Nephron (organoid): Measurements from ENCODE around the gene EXOC6.

Experiments
- H3K27ac Mint-ChIP-seq, 3 experiments: 2 replicates each; pipeline ENCODE4 v1.8.0; 2020; ENCODE audit warnings: mixed read lengths in 3 of 3, mild to moderate bottlenecking in 2 of 3, moderate library complexity in 1 of 3
- H3K27me3 Mint-ChIP-seq: 2 replicates; pipeline ENCODE4 v1.8.0; 2021; ENCODE audit warnings: low read depth, mild to moderate bottlenecking, moderate library complexity, mixed read lengths
- H3K36me3 Mint-ChIP-seq: 2 replicates; pipeline ENCODE4 v1.8.0; 2020; ENCODE audit warnings: low read depth, mixed read lengths
- H3K4me1 Mint-ChIP-seq: 2 replicates; pipeline ENCODE4 v1.8.0; 2020; ENCODE audit warnings: mixed read lengths
- H3K4me3 Mint-ChIP-seq, 3 experiments: 2 replicates each; pipeline ENCODE4 v1.8.0; 2020; ENCODE audit warnings: mild to moderate bottlenecking in 3 of 3, mixed read lengths in 3 of 3, moderate library complexity in 2 of 3
- H3K9me3 Mint-ChIP-seq: 2 replicates; pipeline ENCODE4 v1.8.0; 2020; ENCODE audit warnings: mixed read lengths
- TF ChIP-seq, protein P1 (sequence below), 3 experiments: fragments of 200-600 bp; sonication (generic); IDR thresholded peaks; one replicate each; pipeline ENCODE4 v1.5.0; 2021; ENCODE audit warnings: antibody characterized with exemption in 3 of 3; ENCODE audit not compliant: unreplicated experiment in 3 of 3

The EXOC6 gene

DNA sequence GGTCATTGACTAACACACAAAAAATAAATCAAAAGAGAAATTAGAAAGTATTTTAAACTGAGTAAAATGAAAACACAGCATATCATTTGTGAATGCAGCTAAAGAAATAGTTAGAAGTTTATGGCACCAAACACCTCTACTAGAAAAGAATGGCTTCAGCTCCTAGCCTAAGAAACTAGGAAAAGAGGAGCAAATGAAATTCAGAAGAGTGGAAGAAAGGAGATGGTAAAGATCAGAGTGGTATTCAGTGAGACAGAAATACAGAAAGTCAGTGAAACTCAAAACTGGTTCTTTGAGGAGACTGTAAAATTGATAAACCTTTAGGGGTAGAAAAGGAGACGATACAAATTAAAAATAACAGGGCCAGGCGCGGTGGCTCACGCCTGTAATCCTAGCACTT, 2.7 kb downstream of the EXOC6 start:
- TF ChIP-seq, protein P1, sequence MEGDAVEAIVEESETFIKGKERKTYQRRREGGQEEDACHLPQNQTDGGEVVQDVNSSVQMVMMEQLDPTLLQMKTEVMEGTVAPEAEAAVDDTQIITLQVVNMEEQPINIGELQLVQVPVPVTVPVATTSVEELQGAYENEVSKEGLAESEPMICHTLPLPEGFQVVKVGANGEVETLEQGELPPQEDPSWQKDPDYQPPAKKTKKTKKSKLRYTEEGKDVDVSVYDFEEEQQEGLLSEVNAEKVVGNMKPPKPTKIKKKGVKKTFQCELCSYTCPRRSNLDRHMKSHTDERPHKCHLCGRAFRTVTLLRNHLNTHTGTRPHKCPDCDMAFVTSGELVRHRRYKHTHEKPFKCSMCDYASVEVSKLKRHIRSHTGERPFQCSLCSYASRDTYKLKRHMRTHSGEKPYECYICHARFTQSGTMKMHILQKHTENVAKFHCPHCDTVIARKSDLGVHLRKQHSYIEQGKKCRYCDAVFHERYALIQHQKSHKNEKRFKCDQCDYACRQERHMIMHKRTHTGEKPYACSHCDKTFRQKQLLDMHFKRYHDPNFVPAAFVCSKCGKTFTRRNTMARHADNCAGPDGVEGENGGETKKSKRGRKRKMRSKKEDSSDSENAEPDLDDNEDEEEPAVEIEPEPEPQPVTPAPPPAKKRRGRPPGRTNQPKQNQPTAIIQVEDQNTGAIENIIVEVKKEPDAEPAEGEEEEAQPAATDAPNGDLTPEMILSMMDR (IDR thresholded peaks at IDR 0.05; ENCODE audit: unreplicated experiment in 3 of 3): no peak
- Mint-ChIP-seq H3K4me3 (no peak overlapping the region), H3K36me3 (peaks cover 5% of the 10 kb centered on the region), H3K9me3 (peaks cover 4% of the 10 kb centered on the region), H3K27ac (no peak overlapping the region), H3K27me3 (no peaks in the 10 kb centered on the region), H3K4me1 (peaks cover 19% of the 10 kb centered on the region)

DNA sequence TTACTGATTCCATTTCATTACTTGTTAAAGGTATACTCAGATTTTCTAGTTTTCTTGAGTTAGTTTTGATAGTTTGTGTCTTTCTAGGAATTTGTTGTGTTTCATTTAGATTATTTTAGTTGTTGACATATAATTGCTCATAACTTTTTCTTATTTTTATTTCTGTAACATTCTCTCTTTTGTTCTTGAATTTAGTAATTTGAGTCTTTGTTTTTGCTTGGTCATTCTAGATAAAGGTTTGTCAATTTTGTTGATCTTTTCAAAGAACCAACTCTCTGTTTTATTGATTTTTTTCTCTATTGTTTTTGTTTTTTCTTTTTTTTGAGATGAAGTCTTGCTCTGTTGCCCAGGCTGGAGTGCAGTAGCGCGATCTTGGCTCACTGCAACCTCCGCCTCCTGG, 7.2 kb downstream of the EXOC6 start:
- H3K9me3 Mint-ChIP-seq: peaks cover 38% of the 10 kb centered on the region
- no peak overlapping the region for H3K27ac Mint-ChIP-seq
- no peaks in the 10 kb centered on the region for H3K4me1 Mint-ChIP-seq
- no peaks in the 10 kb centered on the region for H3K27me3 Mint-ChIP-seq
- H3K36me3 Mint-ChIP-seq: peaks cover 34% of the 10 kb centered on the region
- no peak overlapping the region for H3K4me3 Mint-ChIP-seq
- TF ChIP-seq, protein P1 (IDR thresholded peaks at IDR 0.05; ENCODE audit: unreplicated experiment in 3 of 3): no peak

DNA sequence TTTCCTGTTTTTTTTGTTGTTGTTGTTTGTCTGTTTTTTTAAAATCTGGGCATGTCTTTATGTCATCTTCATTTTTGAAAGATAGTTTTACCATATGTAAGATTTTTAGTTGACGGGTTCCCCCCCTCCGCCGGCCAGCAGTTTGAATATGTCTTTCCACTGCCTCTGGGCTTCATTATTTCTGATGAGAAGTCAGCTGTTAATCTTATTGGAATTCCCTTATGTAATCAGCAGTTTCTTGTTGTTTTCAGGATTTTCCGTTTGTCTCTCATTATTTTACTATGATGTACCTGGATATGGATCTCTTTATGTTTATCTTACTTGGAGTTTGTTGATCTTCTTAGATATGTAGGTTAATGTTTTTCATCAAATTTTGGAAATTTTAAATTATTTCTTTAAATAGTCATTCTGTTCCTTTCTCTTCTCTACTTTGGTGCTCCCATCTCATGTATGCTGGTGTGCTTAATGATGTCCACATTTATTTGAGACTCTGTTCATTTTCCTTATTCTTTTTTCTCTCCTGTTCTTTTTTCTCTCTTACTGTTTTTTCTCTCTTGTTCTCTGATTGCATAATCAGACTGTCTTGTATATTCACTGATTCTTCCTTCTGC, 9.7 kb downstream of the EXOC6 start:
- Mint-ChIP-seq H3K4me3 (no peak overlapping the region), H3K9me3 (peaks cover 50% of the 10 kb centered on the region), H3K36me3 (peaks cover 46% of the 10 kb centered on the region), H3K4me1 (no peaks in the 10 kb centered on the region), H3K27ac (no peak overlapping the region), H3K27me3 (no peaks in the 10 kb centered on the region)
- TF ChIP-seq, protein P1 (IDR thresholded peaks at IDR 0.05; ENCODE audit: unreplicated experiment in 3 of 3): no peak

DNA sequence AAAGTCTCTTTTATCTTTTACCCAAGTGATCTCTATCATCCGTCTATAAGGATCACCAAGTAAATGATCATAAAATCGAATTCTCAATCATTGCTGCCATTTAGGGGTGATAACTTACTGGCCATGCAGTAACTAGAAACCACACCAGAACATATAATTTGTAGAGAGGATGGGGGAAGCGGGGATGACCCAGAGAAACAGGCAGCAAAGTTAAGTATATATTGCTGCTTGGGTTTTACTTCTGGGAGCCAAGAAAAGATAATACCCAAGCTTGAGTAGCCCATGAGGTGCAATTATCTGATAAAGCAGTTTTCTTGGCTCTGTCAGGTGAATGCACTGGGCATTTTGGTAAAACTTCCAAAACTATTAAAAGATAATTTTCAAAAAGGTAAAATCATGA, 18.9 kb downstream of the EXOC6 start:
- peaks cover 6% of the 10 kb centered on the region for H3K36me3 Mint-ChIP-seq
- H3K4me3 Mint-ChIP-seq: no peak overlapping the region
- no peak overlapping the region for H3K27ac Mint-ChIP-seq
- peaks cover 6% of the 10 kb centered on the region for H3K9me3 Mint-ChIP-seq
- H3K27me3 Mint-ChIP-seq: no peaks in the 10 kb centered on the region
- TF ChIP-seq, protein P1 (IDR thresholded peaks at IDR 0.05; ENCODE audit: unreplicated experiment in 3 of 3): no peak
- H3K4me1 Mint-ChIP-seq: no peaks in the 10 kb centered on the region

DNA sequence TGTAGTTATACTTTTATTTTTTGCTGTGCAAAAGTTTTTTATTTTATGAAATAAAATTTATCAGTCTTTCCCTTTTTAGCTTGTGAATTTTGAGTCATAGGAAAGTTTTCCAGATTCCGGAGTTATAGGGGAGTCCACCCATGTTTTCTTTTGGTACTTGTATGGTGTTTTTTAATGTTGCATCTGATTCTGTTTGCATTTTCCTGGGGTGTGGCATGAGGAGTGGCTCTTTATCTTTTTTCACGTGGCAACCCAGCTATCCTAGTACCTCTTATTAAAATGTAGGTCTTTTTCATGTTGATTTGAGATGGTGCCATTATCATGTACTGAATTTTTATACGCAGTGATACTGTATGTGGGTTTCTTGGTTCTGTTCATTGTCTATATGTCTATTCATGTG, 19.7 kb downstream of the EXOC6 start:
- Mint-ChIP-seq H3K36me3 (peaks cover 3% of the 10 kb centered on the region), H3K27ac (no peak overlapping the region), H3K4me1 (no peaks in the 10 kb centered on the region), H3K9me3 (peaks cover 2% of the 10 kb centered on the region), H3K27me3 (no peaks in the 10 kb centered on the region), H3K4me3 (no peak overlapping the region)
- TF ChIP-seq, protein P1 (IDR thresholded peaks at IDR 0.05; ENCODE audit: unreplicated experiment in 3 of 3): no peak

DNA sequence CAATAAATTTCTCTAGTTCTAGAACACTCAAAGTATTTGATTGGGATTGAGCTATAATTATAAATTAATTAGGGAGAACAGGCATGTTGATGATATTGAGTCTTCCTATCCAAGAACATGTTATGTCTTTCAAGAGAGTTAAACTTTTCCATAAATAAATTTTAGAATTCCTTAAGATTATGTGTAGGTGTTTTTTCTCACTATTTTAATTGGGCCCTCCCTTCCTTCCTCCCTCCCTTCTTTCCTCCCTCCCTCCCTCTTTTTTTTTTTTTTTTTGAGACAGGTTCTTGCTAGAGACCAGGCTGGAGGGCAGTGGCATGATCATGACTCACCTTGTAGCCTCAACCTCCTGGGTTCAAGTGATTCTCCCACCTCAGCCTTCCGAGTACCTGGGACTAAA, 20.2 kb downstream of the EXOC6 start:
- TF ChIP-seq, protein P1 (IDR thresholded peaks at IDR 0.05; ENCODE audit: unreplicated experiment in 3 of 3): no peak
- Mint-ChIP-seq H3K4me1 (no peaks in the 10 kb centered on the region), H3K27ac (no peak overlapping the region), H3K36me3 (peaks cover 3% of the 10 kb centered on the region), H3K9me3 (no peaks in the 10 kb centered on the region), H3K4me3 (no peak overlapping the region), H3K27me3 (no peaks in the 10 kb centered on the region)
